ENCODE measurements around the gene C1orf216. TPM values are rescaled to one million over a fixed set of nuclear protein-coding genes. Genes with fewer than 3 reads are reported as not detected.
"Not testable (repeated sequence)": the region's sequence is repeated elsewhere in the genome, so short reads cannot be mapped to it uniquely, and the experiment has no call there.

Gene C1orf216
- total RNA-seq, 4 donors from 2014 or later, result 2.8 to 6.7 (median 4.7) TPM

- intact Hi-C loops (cut with DNase I; ENCODE audit: low total_unique reads) (no loop called here), in situ Hi-C loops (cut with MboI; ENCODE audit: low pct_ligation_motif_present in 1 of 4, low pct_unique_long_range_greater_than_20kb in 1 of 4, low sequenced_read_pairs in 3 of 4) (no loop called here)
- Histone ChIP-seq H3K9me3 (no peaks in the 10 kb centered on the region), H3K27ac (no peak overlapping the region), H3K27me3 (peaks cover 28% of the 10 kb centered on the region), H3K4me1 (no peaks in the 10 kb centered on the region), H3K36me3 (no peaks in the 10 kb centered on the region), H3K4me3 (no peak overlapping the region)
- 44 to 53% methylated on average over 4 to 8 of the region's 8 CpGs for WGBS, 2 donors (ENCODE audit: low coverage in 1 of 2)
- DNase-seq, result no peak
- TF ChIP-seq, protein P1, sequence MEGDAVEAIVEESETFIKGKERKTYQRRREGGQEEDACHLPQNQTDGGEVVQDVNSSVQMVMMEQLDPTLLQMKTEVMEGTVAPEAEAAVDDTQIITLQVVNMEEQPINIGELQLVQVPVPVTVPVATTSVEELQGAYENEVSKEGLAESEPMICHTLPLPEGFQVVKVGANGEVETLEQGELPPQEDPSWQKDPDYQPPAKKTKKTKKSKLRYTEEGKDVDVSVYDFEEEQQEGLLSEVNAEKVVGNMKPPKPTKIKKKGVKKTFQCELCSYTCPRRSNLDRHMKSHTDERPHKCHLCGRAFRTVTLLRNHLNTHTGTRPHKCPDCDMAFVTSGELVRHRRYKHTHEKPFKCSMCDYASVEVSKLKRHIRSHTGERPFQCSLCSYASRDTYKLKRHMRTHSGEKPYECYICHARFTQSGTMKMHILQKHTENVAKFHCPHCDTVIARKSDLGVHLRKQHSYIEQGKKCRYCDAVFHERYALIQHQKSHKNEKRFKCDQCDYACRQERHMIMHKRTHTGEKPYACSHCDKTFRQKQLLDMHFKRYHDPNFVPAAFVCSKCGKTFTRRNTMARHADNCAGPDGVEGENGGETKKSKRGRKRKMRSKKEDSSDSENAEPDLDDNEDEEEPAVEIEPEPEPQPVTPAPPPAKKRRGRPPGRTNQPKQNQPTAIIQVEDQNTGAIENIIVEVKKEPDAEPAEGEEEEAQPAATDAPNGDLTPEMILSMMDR (IDR thresholded peaks at IDR 0.05), result no peak
- TF ChIP-seq EP300 (IDR thresholded peaks at IDR 0.05; ENCODE audit: low read depth), result no peak
- TF ChIP-seq POLR2AphosphoS5 (IDR thresholded peaks at IDR 0.05), result no peak
- no peak for TF ChIP-seq POLR2A (IDR thresholded peaks at IDR 0.05)
These were observed 27.0 kb downstream of the C1orf216 start for GRCh38 chr1:35691571-35692220.

GRCh38 chr1:35691080-35691479, 27.6 kb downstream of the C1orf216 start:
- Histone ChIP-seq H3K9me3 (no peaks in the 10 kb centered on the region), H3K27ac (no peak overlapping the region), H3K27me3 (peaks cover 24% of the 10 kb centered on the region), H3K36me3 (no peaks in the 10 kb centered on the region), H3K4me1 (no peaks in the 10 kb centered on the region), H3K4me3 (no peak overlapping the region)
- DNase-seq, result no peak
- intact Hi-C loops (cut with DNase I; ENCODE audit: low total_unique reads), result no loop called here
- in situ Hi-C loops (cut with MboI; ENCODE audit: low pct_ligation_motif_present in 1 of 4, low pct_unique_long_range_greater_than_20kb in 1 of 4, low sequenced_read_pairs in 3 of 4), result no loop called here
- no peak for TF ChIP-seq EP300 (IDR thresholded peaks at IDR 0.05; ENCODE audit: low read depth)
- TF ChIP-seq POLR2A (IDR thresholded peaks at IDR 0.05), result no peak
- no peak for TF ChIP-seq POLR2AphosphoS5 (IDR thresholded peaks at IDR 0.05)
- TF ChIP-seq, protein P1 (IDR thresholded peaks at IDR 0.05), result no peak
- 59 to 61% methylated on average over 5 to 9 of the region's 9 CpGs for WGBS, 2 donors (ENCODE audit: low coverage in 1 of 2)

DNA sequence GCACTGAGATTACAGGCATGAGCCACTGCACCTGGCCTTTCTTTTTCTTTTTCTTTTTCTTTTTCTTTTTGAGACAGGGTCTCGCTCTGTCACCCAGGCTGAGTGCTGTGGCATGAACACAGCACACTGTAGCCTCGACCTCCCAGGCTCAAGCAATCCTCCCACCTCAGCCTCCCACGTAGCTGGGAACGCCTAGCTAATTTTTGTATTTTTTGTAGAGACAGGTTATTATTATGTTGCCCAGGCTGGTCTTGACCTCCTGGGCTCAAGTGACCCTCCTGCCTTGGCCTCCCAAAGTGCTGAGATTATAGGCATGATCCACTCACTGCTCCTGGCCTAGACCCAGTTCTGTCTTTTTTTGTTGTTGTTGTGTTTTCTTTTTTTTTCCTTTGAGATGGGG, 28.6 kb downstream of the C1orf216 start:
- H3K4me3 ChIP-seq; H3K4me1 ChIP-seq; H3K27ac ChIP-seq; H3K36me3 ChIP-seq; intact Hi-C loops (cut with DNase I; ENCODE audit: low total_unique reads); DNase-seq; H3K9me3 ChIP-seq; in situ Hi-C loops (cut with MboI; ENCODE audit: low pct_ligation_motif_present in 1 of 4, low pct_unique_long_range_greater_than_20kb in 1 of 4, low sequenced_read_pairs in 3 of 4): not testable (repeated sequence)
- peaks cover 22% of the 10 kb centered on the region for H3K27me3 ChIP-seq
- 83 to 84% methylated on average over 4 of the region's 4 CpGs for WGBS, 2 donors (ENCODE audit: low coverage in 1 of 2)

GRCh38 chr1:35688161-35688560, 30.5 kb downstream of the C1orf216 start:
- DNase-seq, result no peak
- Histone ChIP-seq H3K27me3 (peaks cover 20% of the 10 kb centered on the region), H3K4me1 (no peaks in the 10 kb centered on the region), H3K27ac (no peak overlapping the region), H3K4me3 (no peak overlapping the region), H3K36me3 (no peaks in the 10 kb centered on the region), H3K9me3 (no peaks in the 10 kb centered on the region)
- TF ChIP-seq EP300 (IDR thresholded peaks at IDR 0.05; ENCODE audit: low read depth), result no peak
- TF ChIP-seq POLR2A (IDR thresholded peaks at IDR 0.05), result no peak
- no peak for TF ChIP-seq POLR2AphosphoS5 (IDR thresholded peaks at IDR 0.05)
- intact Hi-C loops (cut with DNase I; ENCODE audit: low total_unique reads), result no loop called here
- WGBS, 2 donors (ENCODE audit: low coverage in 1 of 2), result 57 to 88% methylated on average over 1 to 5 of the region's 5 CpGs
- in situ Hi-C loops (cut with MboI; ENCODE audit: low pct_ligation_motif_present in 1 of 4, low pct_unique_long_range_greater_than_20kb in 1 of 4, low sequenced_read_pairs in 3 of 4), result no loop called here

- intact Hi-C loops (cut with DNase I; ENCODE audit: low total_unique reads), result no loop called here
- Histone ChIP-seq H3K4me1 (no peaks in the 10 kb centered on the region), H3K27me3 (peaks cover 20% of the 10 kb centered on the region), H3K9me3 (no peaks in the 10 kb centered on the region), H3K36me3 (no peaks in the 10 kb centered on the region), H3K27ac (no peak overlapping the region), H3K4me3 (no peak overlapping the region)
- TF ChIP-seq EP300 (IDR thresholded peaks at IDR 0.05; ENCODE audit: low read depth) (no peak), POLR2A (IDR thresholded peaks at IDR 0.05) (no peak), POLR2AphosphoS5 (IDR thresholded peaks at IDR 0.05) (no peak)
- TF ChIP-seq, protein P1 (IDR thresholded peaks at IDR 0.05), result no peak
- WGBS, 2 donors (ENCODE audit: low coverage in 1 of 2), result 53 to 59% methylated on average over 5 of the region's 5 CpGs
- no peak for DNase-seq
- in situ Hi-C loops (cut with MboI; ENCODE audit: low pct_ligation_motif_present in 1 of 4, low pct_unique_long_range_greater_than_20kb in 1 of 4, low sequenced_read_pairs in 3 of 4), result no loop called here
These were observed 35.7 kb downstream of the C1orf216 start for GRCh38 chr1:35683012-35683411.
